H9 (cell line): ENCODE data around the gene MSL3B.

ENCODE experiments used
- DNase-seq: peaks from one replicate; pipeline ENCODE4 v3.0.0-alpha.2; 2017
- H2AFZ ChIP-seq: one replicate; pipeline ENCODE4 v1.6.1; 2013; ENCODE audit warnings: mild to moderate bottlenecking, low read length, control low read depth, moderate library complexity
- H2AK5ac ChIP-seq: 2 replicates; pipeline ENCODE4 v1.6.1; 2013; ENCODE audit warnings: low read length, control low read depth, mixed read lengths; ENCODE audit not compliant: insufficient read length
- H2BK120ac ChIP-seq: one replicate; pipeline ENCODE4 v1.6.1; 2013; ENCODE audit warnings: low read depth, mild to moderate bottlenecking, low read length, control low read depth, inconsistent platforms; ENCODE audit not compliant: poor library complexity, severe bottlenecking
- H2BK12ac ChIP-seq: 2 replicates; pipeline ENCODE4 v1.6.1; 2013; ENCODE audit warnings: low read length, control low read depth, mixed read lengths, low read depth; ENCODE audit not compliant: insufficient read length
- H2BK15ac ChIP-seq: 2 replicates; pipeline ENCODE4 v1.6.1; 2013; ENCODE audit warnings: low read depth, low read length, control low read depth
- H2BK20ac ChIP-seq: one replicate; pipeline ENCODE4 v1.6.1; 2013; ENCODE audit warnings: low read depth, mild to moderate bottlenecking, low read length, control low read depth, inconsistent platforms; ENCODE audit not compliant: poor library complexity, severe bottlenecking
- H2BK5ac ChIP-seq: 2 replicates; pipeline ENCODE4 v1.6.1; 2013; ENCODE audit warnings: low read length, control low read depth, mixed read lengths; ENCODE audit not compliant: insufficient read length
- H3K14ac ChIP-seq: 2 replicates; pipeline ENCODE4 v1.6.1; 2013; ENCODE audit warnings: low read length, control low read depth; ENCODE audit not compliant: insufficient read depth
- H3K18ac ChIP-seq: 2 replicates; pipeline ENCODE4 v1.6.1; 2013; ENCODE audit warnings: low read depth, mild to moderate bottlenecking, mixed read lengths, low read length, control low read depth; ENCODE audit not compliant: insufficient read length
- H3K23ac ChIP-seq: 2 replicates; pipeline ENCODE4 v1.6.1; 2013; ENCODE audit warnings: low read length, control low read depth, mixed read lengths, low read depth; ENCODE audit not compliant: insufficient read length
- H3K23me2 ChIP-seq: 2 replicates; pipeline ENCODE4 v1.6.1; 2013; ENCODE audit warnings: low read depth, mild to moderate bottlenecking, mixed read lengths, low read length, control low read depth; ENCODE audit not compliant: insufficient read length, poor library complexity, severe bottlenecking
- H3K27ac ChIP-seq: 2 replicates; pipeline ENCODE4 v1.5.1; 2013; ENCODE audit warnings: low read length, control low read depth, mixed read lengths, low read depth; ENCODE audit not compliant: insufficient read length
- H3K27me3 ChIP-seq: 2 replicates; pipeline ENCODE4 v1.6.1; 2013; ENCODE audit warnings: low read length, control low read depth, inconsistent platforms; ENCODE audit not compliant: insufficient read depth
- H3K4ac ChIP-seq: 2 replicates; pipeline ENCODE4 v1.6.1; 2013; ENCODE audit warnings: low read depth, mild to moderate bottlenecking, control low read depth, inconsistent platforms, low read length, moderate library complexity
- H3K4me1 ChIP-seq: 2 replicates; pipeline ENCODE4 v1.6.1; 2013; ENCODE audit warnings: low read length, control low read depth, inconsistent platforms; ENCODE audit not compliant: insufficient read depth
- H3K4me2 ChIP-seq: 2 replicates; pipeline ENCODE4 v1.6.1; 2013; ENCODE audit warnings: low read length, control low read depth, mixed read lengths; ENCODE audit not compliant: insufficient read length, insufficient read depth
- H3K56ac ChIP-seq: 2 replicates; pipeline ENCODE4 v1.6.1; 2013; ENCODE audit warnings: low read depth, mild to moderate bottlenecking, mixed read lengths, low read length, control low read depth; ENCODE audit not compliant: insufficient read length
- H3K79me1 ChIP-seq: 2 replicates; pipeline ENCODE4 v1.6.1; 2013; ENCODE audit warnings: low read depth, mild to moderate bottlenecking, moderate library complexity, low read length, control low read depth, inconsistent platforms; ENCODE audit not compliant: insufficient read depth, poor library complexity, severe bottlenecking
- H3K79me2 ChIP-seq: 2 replicates; pipeline ENCODE4 v1.6.1; 2013; ENCODE audit warnings: low read length, control low read depth, inconsistent platforms; ENCODE audit not compliant: insufficient read depth
- H3K9ac ChIP-seq: 2 replicates; pipeline ENCODE4 v1.6.1; 2013; ENCODE audit warnings: low read length, control low read depth, mixed read lengths; ENCODE audit not compliant: insufficient read length; ENCODE audit errors: extremely low read depth
- H3K9me3 ChIP-seq: one replicate; pipeline ENCODE4 v1.6.1; 2013; ENCODE audit warnings: low read depth, low read length, inconsistent platforms; ENCODE audit not compliant: control insufficient read depth
- H3T11ph ChIP-seq: one replicate; pipeline ENCODE4 v1.6.1; 2013; ENCODE audit warnings: mild to moderate bottlenecking, low read length, control low read depth, inconsistent platforms
- H4K20me1 ChIP-seq: one replicate; pipeline ENCODE4 v1.6.1; 2013; ENCODE audit not compliant: control insufficient read depth, insufficient read length, insufficient read depth
- H4K5ac ChIP-seq: 2 replicates; pipeline ENCODE4 v1.6.1; 2013; ENCODE audit warnings: low read depth, mild to moderate bottlenecking, mixed read lengths, low read length, control low read depth; ENCODE audit not compliant: insufficient read length
- H4K8ac ChIP-seq: replicated peaks from 2 replicates; pipeline ENCODE4 v1.6.1; 2013; ENCODE audit warnings: low read length, control low read depth, mixed read lengths, low read depth; ENCODE audit not compliant: insufficient read length
- H4K91ac ChIP-seq: 2 replicates; pipeline ENCODE4 v1.6.1; 2013; ENCODE audit warnings: low read depth, mild to moderate bottlenecking, moderate library complexity, mixed read lengths, low read length, control low read depth; ENCODE audit not compliant: insufficient read length
- H3K27ac Mint-ChIP-seq, 3 experiments: 2 replicates in 2 of 3; 3 replicates in 1 of 3; pipeline ENCODE4 v1.8.0; 2020 to 2021; ENCODE audit warnings: mixed read lengths in 3 of 3, mild to moderate bottlenecking in 1 of 3, moderate library complexity in 1 of 3
- H3K27me3 Mint-ChIP-seq: 2 replicates; pipeline ENCODE4 v1.8.0; 2021; ENCODE audit warnings: low read depth, mild to moderate bottlenecking, moderate library complexity, mixed read lengths
- H3K36me3 Mint-ChIP-seq, 3 experiments: 2 replicates in 2 of 3; 3 replicates in 1 of 3; pipeline ENCODE4 v1.8.0; 2020 to 2021; ENCODE audit warnings: low read depth in 3 of 3, mixed read lengths in 3 of 3; ENCODE audit not compliant: insufficient read depth in 1 of 3
- H3K4me1 Mint-ChIP-seq, 2 experiments: 2 replicates each; pipeline ENCODE4 v1.8.0; 2020; ENCODE audit warnings: mixed read lengths in 2 of 2
- H3K4me3 Mint-ChIP-seq, 2 experiments: 2 replicates in 1 of 2; 3 replicates in 1 of 2; pipeline ENCODE4 v1.8.0; 2020 to 2021; ENCODE audit warnings: mild to moderate bottlenecking in 2 of 2, mixed read lengths in 2 of 2, moderate library complexity in 1 of 2
- H3K9me3 Mint-ChIP-seq, 2 experiments: 2 replicates in 1 of 2; 3 replicates in 1 of 2; pipeline ENCODE4 v1.8.0; 2020; ENCODE audit warnings: mild to moderate bottlenecking in 2 of 2, mixed read lengths in 2 of 2, moderate library complexity in 1 of 2
- WGBS: extraction: QIAGEN DNeasy Blood & Tissue Kit; methylation state at CpG from one replicate; pipeline ENCODE4 v1.1.7; 2013; ENCODE audit warnings: missing lambda C conversion rate, low lambda C conversion rate, mixed read lengths; ENCODE audit not compliant: insufficient read length; ENCODE audit errors: extremely low coverage; 5-methylcytosine and 5-hydroxymethylcytosine counted together
- TF ChIP-seq, protein P1 (sequence below): fragments of 200-600 bp; sonication (generic); conservative IDR thresholded peaks from 3 replicates; pipeline ENCODE4 v1.8.0; 2021; ENCODE audit warnings: antibody characterized with exemption, mild to moderate bottlenecking

Gene MSL3B

GRCh38 chr2:233822101-233822771 is 46.0 kb downstream of the MSL3B start:
- H3K9ac ChIP-seq: no peak overlapping the region
- H3K9me3 ChIP-seq: no peaks in the 10 kb centered on the region
- H4K91ac ChIP-seq: no peak overlapping the region
- Mint-ChIP-seq H3K36me3 (no peaks in the 10 kb centered on the region), H3K4me1 (no peaks in the 10 kb centered on the region; a peak in 1 of 4 replicates), H3K27ac (no peak overlapping the region), H3K4me3 (no peak overlapping the region), H3K27me3 (peaks cover 2% of the 10 kb centered on the region; the same call in 1 of the 2 replicates), H3K9me3 (peaks cover 4 to 7% of the 10 kb centered on the region in 2 experiments; a peak in 4 of 5 replicates)
- no peaks in the 10 kb centered on the region for H4K20me1 ChIP-seq
- DNase-seq: no peak
- H3K23me2 ChIP-seq: no peaks in the 10 kb centered on the region
- no peak overlapping the region for H3K23ac ChIP-seq
- H4K8ac ChIP-seq: no peak overlapping the region
- no peak overlapping the region for H2BK5ac ChIP-seq
- H3K27me3 ChIP-seq: no peaks in the 10 kb centered on the region
- H3K18ac ChIP-seq: no peak overlapping the region
- H2AK5ac ChIP-seq: no peak overlapping the region
- H2BK12ac ChIP-seq: no peak overlapping the region
- no peak overlapping the region for H3K4me2 ChIP-seq
- no peaks in the 10 kb centered on the region for H3K79me2 ChIP-seq
- no peak overlapping the region for H3K4ac ChIP-seq
- no peaks in the 10 kb centered on the region for H3K4me1 ChIP-seq
- H2BK15ac ChIP-seq: no peak overlapping the region
- TF ChIP-seq, protein P1, sequence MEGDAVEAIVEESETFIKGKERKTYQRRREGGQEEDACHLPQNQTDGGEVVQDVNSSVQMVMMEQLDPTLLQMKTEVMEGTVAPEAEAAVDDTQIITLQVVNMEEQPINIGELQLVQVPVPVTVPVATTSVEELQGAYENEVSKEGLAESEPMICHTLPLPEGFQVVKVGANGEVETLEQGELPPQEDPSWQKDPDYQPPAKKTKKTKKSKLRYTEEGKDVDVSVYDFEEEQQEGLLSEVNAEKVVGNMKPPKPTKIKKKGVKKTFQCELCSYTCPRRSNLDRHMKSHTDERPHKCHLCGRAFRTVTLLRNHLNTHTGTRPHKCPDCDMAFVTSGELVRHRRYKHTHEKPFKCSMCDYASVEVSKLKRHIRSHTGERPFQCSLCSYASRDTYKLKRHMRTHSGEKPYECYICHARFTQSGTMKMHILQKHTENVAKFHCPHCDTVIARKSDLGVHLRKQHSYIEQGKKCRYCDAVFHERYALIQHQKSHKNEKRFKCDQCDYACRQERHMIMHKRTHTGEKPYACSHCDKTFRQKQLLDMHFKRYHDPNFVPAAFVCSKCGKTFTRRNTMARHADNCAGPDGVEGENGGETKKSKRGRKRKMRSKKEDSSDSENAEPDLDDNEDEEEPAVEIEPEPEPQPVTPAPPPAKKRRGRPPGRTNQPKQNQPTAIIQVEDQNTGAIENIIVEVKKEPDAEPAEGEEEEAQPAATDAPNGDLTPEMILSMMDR: no peak
- no peak overlapping the region; the same call in 1 of the 2 replicates for H3K14ac ChIP-seq
- H3T11ph ChIP-seq: no peak overlapping the region
- no peaks in the 10 kb centered on the region for H3K79me1 ChIP-seq
- H2BK20ac ChIP-seq: no peak overlapping the region
- no CpG with 5 or more reads among the region's 21 CpGs for WGBS
- no peak overlapping the region for H2BK120ac ChIP-seq
- no peak overlapping the region for H2AFZ ChIP-seq
- H4K5ac ChIP-seq: no peak overlapping the region
- H3K56ac ChIP-seq: no peak overlapping the region
- no peak overlapping the region for H3K27ac ChIP-seq
